Stimulated activated naive CD8-positive, alpha-beta T cell treated with anti-CD3 and anti-CD28 coated beads, Interleukin-15, Interleukin-2, amounts not matched to agents 100 U/mL and 50 U/mL, for 24 hours (primary cell): Measurements from ENCODE around the gene CYP27C1.
"Not testable (repeated sequence)": the region's sequence is repeated elsewhere in the genome, so short reads cannot be mapped to it uniquely, and the experiment has no call there.

Source experiments
- ATAC-seq: fragments of 150-1000 bp; cut with Tn5 transposase; one replicate; pipeline ENCODE4 v1.10.0; 2021
- DNase-seq: peaks from one replicate; pipeline ENCODE4 v3.0.0; 2021

Gene CYP27C1

DNA sequence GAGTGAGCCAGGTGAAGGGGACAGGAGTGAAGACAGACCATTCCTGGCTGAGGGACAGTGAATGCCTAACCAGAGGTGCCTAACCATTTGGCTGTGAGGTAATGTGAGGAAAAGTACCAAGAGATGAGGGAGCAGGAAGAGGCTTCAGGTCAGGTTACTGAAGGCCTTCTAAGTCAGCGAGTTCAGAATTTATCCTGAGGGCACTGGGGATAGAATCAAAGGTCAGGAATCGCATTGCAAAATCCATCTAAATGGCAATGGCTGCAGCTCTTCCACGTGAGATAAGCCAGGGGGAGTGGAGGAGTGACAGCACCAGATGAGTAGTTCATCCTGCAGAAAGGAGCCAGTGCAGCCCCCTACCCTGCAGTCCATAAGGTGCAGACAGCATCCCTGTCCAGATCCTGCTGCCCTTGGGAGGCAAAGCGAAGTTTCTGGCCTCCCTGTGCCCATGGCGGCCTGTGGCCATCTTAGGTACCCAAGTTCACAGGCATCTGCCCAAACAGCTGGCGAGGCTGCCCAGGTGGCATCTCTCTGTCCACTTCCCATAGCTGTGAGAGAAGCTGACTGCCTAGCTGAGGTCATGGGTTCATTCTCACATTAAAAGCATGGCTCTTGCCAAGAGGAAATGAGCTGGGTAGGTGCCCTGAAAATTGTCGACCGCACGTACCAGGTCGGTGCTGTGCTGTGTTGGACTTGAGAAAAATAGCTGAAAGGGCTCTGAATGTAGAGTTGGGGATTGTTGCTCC lies 49.5 kb downstream of the CYP27C1 start:
- no peak for DNase-seq
- ATAC-seq = no peak

DNA sequence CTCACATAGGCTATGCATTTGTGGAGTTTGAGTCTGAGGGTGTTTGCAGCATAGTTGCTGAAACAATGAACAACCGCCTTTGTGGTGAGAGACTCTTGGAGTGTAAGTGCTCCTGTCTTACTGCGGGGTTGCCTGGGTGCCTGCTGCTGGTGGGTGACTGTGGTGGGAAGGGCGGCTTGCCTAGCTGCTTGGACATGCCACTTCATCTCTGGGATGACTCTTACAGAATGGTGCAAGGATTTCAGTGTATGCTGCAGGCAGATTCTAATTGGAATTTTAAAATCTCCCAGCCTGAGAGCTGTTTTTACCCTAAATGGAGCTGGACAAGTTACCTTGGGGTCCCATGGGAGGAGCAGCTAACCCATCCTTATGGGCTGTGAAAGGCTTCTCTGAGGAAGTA lies 50.1 kb downstream of the CYP27C1 start:
- DNase-seq (no peak), ATAC-seq (no peak)

DNA sequence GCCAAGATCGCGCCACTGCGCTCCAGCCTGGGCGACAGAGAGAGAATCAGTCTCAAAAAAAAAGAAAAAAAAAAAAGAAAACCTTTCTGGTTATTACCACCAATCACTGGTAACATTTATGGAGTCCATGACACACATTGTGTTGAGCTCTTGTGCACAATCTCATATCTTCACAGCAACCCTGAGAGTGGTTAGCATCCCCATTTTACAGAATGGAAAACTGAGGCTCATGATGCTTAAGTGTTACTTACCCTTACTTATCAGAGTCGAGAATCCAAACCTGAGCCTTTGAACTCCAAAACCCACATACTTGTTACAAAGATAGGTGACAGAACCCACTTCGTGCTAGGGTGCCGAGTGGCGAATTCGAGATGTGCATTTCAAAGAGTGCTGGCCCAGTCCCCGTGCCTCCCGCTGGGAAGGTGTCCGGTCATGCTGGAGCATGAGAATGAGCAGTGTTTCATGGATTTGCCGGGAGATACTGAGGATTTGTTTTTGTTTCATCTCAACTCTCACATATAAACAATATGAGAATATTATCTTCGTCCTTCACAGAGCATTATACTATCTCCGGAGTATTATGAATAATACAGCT lies 50.9 kb downstream of the CYP27C1 start:
- no peak for ATAC-seq
- no peak for DNase-seq

DNA sequence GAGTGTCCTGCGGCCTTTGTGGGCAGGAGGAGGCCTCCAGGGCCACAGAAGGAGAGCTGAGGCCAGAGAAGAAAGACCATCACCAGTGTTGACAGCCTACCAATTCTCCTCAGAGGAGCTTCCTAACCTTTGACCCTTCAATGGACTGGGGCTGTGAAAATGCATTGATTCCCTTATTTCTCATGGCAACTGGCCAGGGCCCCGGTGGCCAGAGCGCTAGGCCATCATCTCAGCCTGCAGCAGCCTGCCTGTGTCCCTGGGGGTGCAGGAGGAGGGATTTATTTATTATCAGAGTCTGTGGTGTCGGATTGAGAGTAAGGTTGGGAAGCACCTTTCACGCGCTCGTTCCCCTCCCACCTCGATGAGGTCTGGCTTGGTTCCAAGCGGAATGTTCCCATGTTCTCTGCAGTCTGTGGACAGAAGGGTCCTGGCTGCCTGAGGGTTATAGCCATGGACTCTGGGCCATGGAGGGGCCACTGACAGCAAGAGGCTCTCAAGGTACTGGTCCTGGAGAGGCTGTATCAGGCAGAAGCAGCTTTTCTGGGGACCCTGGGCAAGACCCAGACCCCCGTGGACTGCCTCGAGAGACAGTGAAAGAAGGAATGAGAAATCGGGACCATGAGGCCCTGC lies 53.8 kb downstream of the CYP27C1 start:
- DNase-seq (no peak), ATAC-seq (no peak)

DNA sequence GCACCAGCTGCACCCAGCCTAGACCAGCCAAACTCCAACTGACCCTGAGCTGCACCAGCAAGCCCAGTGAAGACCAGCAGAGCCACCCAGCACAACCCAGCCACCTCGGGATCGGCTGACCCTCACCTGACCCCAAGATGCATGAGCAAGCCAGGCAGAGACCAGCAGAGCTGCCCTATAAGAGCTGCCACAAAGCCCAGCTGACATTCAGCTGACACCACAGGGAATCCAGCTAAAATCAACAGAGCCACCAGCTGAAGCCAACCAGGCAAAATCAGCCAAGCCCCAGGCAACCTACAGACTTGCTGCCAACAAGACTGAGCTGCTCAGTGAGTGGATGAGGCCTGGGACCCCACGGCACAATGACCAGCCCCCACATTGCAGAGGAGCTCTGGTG lies 54.6 kb downstream of the CYP27C1 start:
- ATAC-seq = no peak

DNA sequence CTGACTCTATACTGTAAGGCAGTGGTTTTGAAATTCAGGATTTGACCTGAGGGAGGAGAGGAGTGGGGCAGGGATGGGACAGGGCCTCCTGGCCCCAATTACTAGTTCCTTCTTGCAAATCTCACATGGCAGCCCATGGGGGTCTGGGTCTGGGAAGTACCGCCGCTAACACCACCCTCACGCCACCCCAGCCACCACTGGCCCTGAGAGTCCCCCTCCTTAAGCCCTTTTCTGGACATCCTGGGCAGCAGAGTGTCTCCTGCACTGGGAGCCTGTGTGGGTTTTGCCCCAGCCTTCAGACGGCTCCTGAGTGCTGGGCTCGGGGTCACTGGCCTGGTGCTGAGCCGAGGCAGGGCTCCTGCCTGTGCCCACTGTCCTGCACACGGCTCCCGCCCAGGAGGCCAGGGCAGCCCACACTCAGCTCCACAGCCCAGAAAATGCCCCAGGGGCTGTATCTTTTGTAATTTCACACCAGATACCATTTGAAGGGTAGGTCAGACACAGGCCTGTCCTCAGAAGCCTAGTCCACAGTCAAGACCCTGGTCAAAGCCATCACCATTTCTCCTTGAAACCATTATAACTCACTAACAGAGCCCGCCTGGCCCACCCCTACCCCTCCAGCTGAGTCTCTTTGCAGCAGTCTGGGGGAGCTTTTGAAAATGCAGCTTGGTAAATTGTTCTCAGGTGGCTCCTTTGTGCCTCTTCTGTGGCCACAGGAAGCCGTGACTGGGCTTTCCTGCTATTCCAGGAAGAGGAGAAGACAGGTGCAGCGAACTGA lies 55.1 kb downstream of the CYP27C1 start:
- ATAC-seq = no peak
- no peak for DNase-seq

More for the DNA sequence above, 54.6 kb downstream of the CYP27C1 start:
- DNase-seq = no peak

DNA sequence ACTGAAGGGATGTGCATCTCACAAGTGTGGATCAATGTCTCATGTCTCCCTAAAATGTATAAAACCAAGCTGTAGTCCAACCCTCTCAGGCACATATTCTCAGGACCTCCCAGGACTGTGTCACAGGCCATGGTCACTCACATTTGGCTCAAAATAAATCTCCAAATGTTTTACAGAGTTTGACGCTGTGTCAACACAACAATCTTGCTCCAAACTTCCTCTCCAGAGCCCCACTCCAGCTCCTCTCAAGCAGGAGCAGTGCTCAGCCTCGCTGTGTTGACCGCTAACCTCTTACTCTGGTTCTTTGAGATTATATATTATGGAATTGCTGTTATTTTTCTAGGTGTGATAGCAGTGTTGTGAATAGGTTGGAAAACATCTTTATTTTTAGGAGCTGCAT lies 56.2 kb downstream of the CYP27C1 start:
- no peak for DNase-seq
- no peak for ATAC-seq

DNA sequence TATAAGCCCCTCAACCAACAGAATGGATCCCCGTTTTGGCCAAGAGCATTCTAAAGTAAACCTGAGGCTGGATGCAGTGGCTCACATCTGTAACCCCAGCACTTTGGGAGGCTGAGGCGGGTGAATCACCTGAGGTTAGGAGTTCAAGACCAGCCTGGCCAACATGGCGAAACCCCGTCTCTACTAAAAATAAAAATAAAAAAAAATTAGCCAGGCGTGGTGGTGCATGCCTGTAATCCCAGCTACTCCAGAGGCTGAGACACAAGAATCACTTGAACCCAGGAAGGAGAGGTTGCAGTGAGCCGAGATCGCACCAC lies 57.1 kb downstream of the CYP27C1 start:
- not testable (repeated sequence) for ATAC-seq, DNase-seq

DNA sequence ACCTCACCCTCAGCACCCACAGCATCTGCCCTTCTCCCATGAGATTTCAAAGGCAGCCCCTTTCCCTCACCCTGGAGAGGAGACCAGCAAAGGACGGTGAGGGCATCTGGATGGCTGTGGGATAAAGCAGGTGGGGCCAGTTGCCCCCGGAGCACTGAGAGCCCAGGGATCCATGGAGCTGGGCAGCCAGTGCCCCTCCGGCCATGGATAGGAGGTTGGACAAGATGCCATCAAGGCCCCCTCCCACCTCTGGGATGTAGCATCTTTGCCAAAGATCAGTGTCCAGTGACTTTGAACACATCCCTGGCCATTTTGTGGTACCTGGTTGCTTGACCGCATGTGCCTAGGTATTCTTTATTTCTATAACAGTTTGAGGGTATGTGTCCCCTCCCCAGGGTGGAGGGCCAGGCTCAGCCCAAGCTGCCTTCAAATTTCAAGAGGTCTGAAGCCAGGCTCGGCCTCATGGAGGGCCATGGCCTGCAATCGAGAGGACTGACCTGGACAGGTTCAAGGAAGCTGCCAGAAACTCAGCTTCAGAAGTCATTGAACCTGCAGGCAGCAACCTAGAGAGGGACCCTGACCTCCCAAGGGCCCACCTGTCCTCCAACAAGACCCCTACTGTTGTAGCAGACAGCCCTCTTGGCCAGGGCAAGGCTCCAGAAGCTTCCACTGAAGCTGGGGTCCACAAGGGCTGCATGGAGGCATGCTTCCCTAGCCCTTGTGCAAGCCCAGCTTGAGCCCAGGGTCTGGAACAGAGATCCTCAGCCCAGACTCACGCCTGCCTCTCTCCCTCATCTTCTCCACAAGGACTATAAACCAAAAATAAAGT lies 57.6 kb downstream of the CYP27C1 start:
- no peak for DNase-seq
- no peak for ATAC-seq

DNA sequence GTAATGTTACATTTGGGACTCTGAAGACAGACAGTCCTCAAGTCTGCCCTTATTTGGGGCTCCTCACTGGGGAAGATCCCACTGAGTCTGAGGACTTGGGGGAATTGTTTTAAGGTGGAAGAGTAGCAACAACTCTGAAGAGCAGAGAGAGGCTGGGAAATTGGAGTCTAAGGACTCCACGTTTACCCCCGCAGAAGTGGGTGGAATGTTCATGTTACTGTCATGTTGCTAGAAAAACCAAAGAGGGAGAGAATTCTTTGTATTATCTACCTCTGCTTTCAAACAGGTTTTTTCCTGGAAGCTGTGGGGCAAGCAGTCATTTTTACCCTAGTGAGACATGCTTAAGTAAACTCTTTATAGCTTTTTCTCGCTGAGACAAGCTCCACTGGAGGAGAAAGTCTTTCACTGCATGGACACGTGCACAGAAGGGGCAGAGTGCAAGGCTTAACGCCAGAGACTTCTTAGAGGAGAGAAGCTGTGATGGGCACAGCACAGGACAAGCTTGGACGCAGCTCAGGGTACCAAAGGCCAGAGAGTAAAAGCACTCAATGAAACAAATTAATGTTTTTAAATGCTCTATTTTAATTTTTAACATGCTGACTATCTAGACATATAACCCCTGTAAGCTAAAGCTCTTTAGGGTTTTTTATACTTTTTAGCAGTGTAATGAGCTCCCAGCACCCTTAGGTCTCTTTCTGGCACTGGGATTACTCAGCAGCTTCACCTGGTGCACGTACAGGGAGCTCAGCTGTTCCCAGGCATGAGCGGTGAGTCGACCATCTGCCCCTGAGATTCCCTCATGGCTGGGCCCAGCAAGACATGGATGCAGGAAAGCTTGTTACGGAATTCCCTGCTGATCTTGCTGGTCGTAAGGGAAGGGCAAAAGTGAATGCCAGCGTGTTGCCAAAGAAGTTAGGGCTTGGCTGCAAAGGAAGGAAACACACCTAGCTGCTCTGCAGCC lies 58.6 kb downstream of the CYP27C1 start:
- ATAC-seq = no peak
- no peak for DNase-seq

DNA sequence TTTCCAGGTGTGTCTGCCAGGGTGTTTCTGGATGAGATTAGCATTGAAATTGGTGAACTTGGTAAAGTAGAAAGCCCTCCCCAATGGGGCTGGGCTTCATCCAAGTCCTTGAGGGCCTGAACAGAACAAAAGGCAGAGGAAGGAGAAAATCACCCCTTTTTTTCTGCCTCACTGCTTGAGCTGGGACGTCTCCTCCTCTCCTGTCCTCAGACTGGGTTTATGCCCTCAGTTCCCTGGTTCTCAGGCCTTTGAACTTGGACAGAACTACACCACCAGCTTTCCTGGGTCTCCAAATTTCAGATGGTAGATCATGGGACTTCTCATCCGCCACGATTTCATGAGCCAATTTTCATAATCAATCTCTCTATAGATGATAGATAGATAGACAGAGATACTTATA lies 59.4 kb downstream of the CYP27C1 start:
- no peak for DNase-seq
- no peak for ATAC-seq

DNA sequence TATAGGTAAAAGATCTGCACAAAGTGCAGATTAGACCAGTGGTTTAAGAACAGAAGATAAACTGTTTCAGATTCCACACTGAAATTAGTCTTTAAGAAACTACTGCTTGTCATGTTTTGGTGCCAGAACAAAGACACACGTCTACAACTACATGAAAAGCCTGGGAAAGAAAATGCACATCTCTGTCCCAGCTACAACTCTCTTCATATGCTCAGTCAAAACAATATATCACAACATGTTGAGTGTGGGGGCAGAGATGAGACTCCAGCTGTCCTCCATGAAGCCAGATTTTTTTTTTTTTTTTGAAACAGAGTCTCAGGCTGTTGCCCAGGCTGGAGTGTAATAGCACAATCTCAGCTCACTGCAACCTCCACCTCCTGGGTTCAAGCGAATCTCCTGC lies 60.6 kb downstream of the CYP27C1 start:
- no peak for DNase-seq
- no peak for ATAC-seq

DNA sequence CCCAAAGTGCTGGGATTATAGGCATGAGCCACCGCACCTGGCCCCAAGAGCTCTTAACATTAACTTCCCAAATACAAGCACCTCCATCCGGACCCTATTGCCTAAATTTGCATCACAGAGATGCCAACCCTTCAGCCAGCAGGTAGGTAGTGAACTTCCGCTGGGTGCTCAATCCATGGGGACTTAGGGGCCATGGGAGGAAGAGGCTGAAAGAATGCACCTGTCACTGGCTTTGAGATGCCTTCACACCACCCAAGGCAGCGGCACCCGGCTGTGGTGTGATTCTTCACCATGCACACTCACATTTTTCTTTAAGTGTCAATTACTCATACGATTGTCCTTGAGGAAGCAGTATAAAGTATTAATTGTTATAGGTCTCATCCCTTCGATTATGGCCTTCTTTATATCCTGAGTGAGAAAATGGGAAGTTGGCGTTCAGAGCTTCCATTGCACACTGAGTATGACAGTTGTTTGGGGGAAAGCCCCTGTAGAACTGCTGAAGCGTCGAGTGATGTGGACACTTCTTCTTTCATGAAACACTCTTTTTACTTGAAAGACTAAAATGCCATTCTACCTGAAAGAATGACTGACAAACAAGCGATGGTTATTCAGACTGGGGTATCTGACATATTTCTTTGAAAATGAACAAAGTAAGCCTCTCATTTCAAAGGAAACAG lies 61.3 kb downstream of the CYP27C1 start:
- DNase-seq = no peak
- no peak for ATAC-seq

DNA sequence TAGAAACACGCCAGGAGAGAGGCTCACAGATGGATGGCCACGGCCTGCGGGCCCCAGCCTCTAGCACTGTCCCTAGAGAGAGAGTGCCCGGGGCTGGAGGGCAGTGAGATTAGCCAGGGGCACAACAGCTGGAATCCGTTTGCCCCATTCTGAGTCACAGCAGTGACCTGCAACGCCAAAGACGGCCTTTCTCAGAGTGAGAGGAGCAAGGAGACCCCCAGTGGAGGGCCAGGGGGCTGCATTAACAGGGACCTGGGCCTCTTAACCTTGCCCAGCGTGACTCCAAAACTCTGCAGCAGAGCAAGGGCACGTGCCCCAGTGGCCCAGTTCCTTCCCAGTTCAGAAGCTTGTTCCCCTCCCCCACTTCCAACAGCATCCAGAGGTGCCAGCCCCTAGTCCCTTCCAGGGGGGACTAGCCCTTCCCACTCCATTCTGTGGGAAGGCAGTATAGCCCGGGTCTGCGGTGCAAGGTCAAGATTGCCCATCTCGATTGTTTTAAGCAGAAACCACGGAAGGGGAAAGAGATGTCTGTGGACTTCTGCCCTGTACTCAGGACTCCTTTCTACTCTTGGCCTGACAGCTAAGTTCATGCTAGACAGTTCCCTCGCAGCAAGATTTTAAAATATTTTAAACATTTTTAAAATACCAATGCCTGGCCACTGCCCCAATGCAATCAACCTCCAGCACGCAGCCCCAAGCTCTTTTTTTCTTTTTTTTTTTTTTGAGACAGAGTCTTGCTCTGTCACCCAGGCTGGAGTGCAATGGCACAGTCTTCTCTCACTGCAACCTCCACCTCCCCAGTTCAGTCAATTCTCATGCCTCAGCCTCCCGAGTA lies 62.2 kb downstream of the CYP27C1 start:
- ATAC-seq = no peak
- no peak for DNase-seq

DNA sequence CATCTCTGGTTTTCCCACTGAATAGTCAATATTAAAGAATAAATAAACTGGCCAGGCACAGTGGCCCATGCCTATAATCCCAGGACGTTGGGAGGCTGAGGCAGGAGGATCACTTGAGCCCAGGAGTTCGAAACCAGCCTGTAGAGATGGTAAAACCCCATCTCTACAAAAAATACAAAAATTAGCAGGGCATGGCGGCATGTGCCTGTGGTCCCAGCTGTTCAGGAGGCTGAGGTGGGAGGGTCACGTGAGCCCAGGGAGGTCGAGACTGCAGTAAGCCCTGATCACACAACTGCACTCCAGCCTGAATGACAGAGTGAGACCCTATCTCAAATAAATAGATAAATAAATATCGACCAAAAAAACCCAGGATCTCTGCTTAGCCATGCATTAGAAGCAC lies 63.0 kb downstream of the CYP27C1 start:
- DNase-seq (no peak), ATAC-seq (no peak)

DNA sequence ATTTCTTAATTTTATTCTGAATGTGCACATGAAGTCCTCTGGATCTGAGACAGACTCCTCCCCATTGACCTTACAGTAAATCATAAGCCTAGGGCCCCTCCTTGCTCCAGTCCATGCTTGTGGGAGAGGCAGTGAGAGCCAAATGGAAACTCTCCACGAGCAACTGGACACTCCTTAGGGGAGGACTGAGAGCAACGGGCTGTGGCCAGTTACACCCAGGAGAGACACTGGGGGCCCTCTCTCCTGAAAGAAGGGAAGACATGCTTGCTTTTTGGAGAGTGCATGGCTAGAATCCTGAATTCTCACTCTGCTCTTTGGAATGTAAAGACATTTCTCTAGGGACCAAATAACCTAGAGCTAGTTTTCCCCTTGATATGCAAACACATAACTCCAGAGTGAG lies 64.2 kb downstream of the CYP27C1 start:
- ATAC-seq (no peak), DNase-seq (no peak)

DNA sequence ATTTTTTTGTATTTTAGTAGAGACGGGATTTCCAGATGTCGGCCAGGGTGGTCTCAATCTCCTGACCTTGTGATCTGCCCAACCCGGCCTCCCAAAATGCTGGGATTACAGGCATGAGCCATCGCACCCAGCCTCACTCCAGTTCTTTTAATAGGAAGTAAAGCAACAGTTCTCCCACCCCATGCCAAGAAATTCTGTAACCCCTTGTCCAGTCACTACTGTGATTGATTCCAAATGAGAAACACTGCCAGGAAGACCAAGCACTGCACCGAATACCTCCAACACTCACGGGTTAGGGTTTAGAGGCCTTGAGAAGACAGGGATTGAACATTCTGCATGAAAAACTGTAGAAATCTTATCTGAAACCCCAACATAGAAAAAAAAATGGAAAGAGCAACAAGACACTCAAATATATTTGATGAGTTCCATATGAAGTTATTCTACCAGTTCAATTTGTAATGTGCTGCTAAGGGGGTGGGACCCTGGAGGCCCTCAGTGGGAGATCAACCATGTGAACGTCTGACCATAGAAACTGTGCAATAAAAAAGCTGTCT lies 65.0 kb downstream of the CYP27C1 start:
- ATAC-seq (no peak), DNase-seq (no peak)

DNA sequence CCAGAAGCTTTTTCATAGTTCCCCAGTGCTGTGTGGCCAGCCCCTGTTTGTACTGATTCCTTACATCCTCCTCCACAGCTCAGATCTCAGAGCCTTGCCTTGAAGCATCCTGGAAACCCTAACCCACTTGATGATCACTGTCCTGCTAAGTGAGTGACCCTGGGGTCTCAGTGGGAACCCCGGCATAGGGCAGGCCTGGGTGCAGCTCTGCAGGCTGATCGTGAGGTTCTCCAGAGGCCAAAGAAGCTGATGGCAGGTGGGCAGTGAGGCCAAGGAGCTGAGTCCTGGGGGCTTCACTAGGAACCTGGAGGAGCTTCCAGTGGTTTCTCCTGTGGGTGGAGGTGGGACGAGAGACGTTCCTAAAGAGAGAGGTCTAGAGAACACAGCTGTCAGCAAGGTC lies 65.7 kb downstream of the CYP27C1 start:
- ATAC-seq (no peak), DNase-seq (no peak)

DNA sequence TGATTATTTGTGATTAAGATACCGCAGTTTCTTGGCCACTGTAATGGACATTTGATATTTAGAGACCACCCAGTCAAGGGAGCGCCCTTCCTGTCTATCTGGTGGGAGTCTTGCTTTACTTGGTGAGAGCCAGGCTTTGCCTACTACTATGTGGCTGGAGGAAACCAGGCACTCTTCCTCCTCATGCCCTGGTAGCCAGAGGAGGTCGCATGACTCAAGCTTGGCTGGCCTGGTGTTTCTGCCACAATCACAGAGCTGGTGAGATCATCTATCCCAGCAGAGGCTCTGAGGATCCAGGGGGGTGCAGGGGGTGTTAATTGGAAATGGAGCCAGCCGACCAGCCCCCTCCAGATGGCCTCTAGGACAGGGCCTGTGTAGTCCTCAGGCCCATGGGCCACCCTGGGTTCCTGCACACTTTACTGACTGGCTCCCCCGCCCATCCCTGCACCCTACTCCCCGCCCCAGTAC lies 66.4 kb downstream of the CYP27C1 start:
- DNase-seq = no peak

More for the DNA sequence above, 66.4 kb downstream of the CYP27C1 start:
- no peak for ATAC-seq
